Nephron progenitor cell (in vitro differentiated cells): ENCODE results near the gene BEST2.
"Not testable (repeated sequence)": the region's sequence is repeated elsewhere in the genome, so short reads cannot be mapped to it uniquely, and the experiment has no call there.

Source experiments
- DNase-seq: peaks from one replicate; pipeline ENCODE4 v3.0.0; 2021
- H3K27ac Mint-ChIP-seq: 2 replicates; pipeline ENCODE4 v1.8.0; 2021; ENCODE audit warnings: mild to moderate bottlenecking, moderate library complexity, mixed read lengths
- H3K27me3 Mint-ChIP-seq: 2 replicates; pipeline ENCODE4 v1.8.0; 2021; ENCODE audit warnings: mild to moderate bottlenecking, low read depth, mixed read lengths; ENCODE audit not compliant: poor library complexity
- H3K36me3 Mint-ChIP-seq: 2 replicates; pipeline ENCODE4 v1.8.0; 2021; ENCODE audit warnings: low read depth, mixed read lengths
- H3K4me1 Mint-ChIP-seq: 2 replicates; pipeline ENCODE4 v1.8.0; 2021; ENCODE audit warnings: mixed read lengths
- H3K4me3 Mint-ChIP-seq: 2 replicates; pipeline ENCODE4 v1.8.0; 2021; ENCODE audit warnings: mild to moderate bottlenecking, moderate library complexity, mixed read lengths
- H3K9me3 Mint-ChIP-seq: 2 replicates; pipeline ENCODE4 v1.8.0; 2021; ENCODE audit warnings: mild to moderate bottlenecking, moderate library complexity, mixed read lengths
- TF ChIP-seq, protein P1 (sequence below): fragments of 200-600 bp; sonication (generic); IDR thresholded peaks from 2 replicates; pipeline ENCODE4 v1.5.0; 2021; ENCODE audit warnings: antibody characterized with exemption

Gene BEST2

DNA sequence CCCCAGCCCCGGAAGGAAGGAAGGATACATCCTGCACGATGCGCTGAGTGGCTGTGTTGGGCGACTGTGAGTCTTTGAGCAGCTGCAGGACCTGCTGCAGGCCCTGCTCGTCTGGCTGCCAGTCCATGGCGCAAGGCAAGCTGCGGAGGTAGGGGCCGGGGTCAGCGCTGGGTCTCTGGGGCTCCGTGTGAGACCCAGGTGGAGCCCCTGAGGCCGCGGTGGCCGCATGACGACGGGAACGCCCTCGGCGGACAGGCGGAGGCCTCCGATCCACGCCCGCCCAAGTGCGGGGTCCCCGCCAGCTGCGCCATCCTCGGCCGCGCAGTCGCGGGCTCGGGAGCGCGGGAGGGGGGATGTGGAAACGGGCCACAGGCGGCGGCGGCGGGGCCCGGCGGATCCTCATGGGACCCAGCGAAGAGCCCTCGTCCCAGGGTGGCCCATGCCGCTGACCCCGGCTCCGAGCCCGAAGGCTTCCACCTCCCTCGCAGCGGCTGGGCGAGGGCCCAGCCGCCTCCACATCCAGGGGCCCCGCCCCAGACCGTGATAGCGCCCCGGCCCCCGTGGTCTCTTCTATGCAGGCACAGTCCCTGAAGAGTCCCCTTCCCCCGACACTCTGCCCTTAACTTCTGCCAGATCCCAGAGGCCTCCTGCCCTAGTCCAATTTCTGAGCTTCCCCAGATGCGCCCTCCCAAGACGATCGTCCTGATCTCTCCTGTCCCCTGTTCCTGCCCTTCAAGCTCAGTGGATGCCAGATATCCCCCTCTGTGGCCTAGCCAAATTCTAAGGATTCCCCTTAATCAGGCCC is 30.5 kb upstream of the BEST2 start:
- Mint-ChIP-seq H3K4me3 (peak overlapping the region; percentile 99), H3K27ac (peak overlapping the region; percentile 100), H3K36me3 (peaks cover 28% of the 10 kb centered on the region), H3K9me3 (no peaks in the 10 kb centered on the region), H3K4me1 (peaks cover 31% of the 10 kb centered on the region), H3K27me3 (no peaks in the 10 kb centered on the region)
- no peak for DNase-seq
- TF ChIP-seq, protein P1, sequence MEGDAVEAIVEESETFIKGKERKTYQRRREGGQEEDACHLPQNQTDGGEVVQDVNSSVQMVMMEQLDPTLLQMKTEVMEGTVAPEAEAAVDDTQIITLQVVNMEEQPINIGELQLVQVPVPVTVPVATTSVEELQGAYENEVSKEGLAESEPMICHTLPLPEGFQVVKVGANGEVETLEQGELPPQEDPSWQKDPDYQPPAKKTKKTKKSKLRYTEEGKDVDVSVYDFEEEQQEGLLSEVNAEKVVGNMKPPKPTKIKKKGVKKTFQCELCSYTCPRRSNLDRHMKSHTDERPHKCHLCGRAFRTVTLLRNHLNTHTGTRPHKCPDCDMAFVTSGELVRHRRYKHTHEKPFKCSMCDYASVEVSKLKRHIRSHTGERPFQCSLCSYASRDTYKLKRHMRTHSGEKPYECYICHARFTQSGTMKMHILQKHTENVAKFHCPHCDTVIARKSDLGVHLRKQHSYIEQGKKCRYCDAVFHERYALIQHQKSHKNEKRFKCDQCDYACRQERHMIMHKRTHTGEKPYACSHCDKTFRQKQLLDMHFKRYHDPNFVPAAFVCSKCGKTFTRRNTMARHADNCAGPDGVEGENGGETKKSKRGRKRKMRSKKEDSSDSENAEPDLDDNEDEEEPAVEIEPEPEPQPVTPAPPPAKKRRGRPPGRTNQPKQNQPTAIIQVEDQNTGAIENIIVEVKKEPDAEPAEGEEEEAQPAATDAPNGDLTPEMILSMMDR, result no peak

DNA sequence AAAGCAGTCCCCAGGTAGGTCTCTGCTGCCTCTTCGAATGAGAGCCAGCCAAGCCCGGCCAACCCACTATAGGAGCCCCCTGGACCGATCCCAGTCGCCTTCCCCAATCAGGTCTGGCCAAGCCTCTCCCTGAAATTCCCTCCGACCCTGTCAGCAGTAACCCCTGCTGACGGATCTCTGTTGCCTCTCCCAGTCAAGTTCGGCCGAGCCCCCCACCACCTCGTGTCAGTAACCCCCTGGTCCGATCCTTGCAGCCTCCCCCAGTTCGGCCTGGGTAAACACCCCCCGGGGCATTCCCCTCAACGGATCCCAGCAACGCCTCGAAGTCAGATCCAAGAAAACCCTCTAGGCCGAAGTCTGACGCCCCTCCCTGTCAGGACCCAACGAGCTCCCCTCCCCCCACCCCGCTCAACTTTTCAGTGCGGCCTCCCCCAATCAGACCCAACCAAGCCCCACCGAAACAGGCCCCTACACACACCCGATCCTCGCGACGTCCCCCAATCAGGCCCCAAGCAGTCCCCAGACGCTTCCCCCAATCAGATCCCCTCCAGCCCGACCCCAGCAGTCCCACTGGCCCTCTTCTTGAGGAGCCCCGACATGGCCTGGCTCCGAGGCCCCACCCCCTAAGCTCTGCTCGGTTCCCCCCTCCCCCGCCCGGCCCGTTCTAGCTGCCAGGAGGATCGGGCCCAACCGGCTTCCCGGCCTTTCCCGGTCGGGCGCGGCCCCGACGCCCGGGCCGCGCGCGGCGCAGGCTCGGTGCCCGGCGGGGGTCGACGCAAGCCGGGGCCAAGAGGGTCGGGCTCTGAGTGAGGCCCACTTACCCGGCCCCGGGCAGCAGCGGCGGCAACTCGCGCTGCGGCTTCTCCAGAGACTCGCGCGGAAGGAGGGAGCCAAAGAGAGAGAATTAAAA is 29.7 kb upstream of the BEST2 start:
- TF ChIP-seq, protein P1, result no peak
- peak; percentile 81 for DNase-seq
- Mint-ChIP-seq H3K4me3 (peak overlapping the region; percentile 99), H3K4me1 (peaks cover 40% of the 10 kb centered on the region), H3K27ac (peak overlapping the region; percentile 100), H3K36me3 (peaks cover 20% of the 10 kb centered on the region), H3K27me3 (no peaks in the 10 kb centered on the region), H3K9me3 (no peaks in the 10 kb centered on the region)

- peak overlapping the region; percentile 92 for H3K4me3 Mint-ChIP-seq
- peaks cover 19% of the 10 kb centered on the region for H3K36me3 Mint-ChIP-seq
- peak overlapping the region; percentile 96 for H3K27ac Mint-ChIP-seq
- DNase-seq, result peak; percentile 87
- TF ChIP-seq, protein P1, result no peak
- no peaks in the 10 kb centered on the region for H3K9me3 Mint-ChIP-seq
- H3K27me3 Mint-ChIP-seq, result no peaks in the 10 kb centered on the region
- H3K4me1 Mint-ChIP-seq, result peaks cover 41% of the 10 kb centered on the region
Observed at GRCh38 chr19:12722566-12723380, 28.8 kb upstream of the BEST2 start.

GRCh38 chr19:12723381-12723640 is 28.3 kb upstream of the BEST2 start:
- peaks cover 41% of the 10 kb centered on the region for H3K4me1 Mint-ChIP-seq
- no peak for DNase-seq
- H3K9me3 Mint-ChIP-seq, result no peaks in the 10 kb centered on the region
- no peaks in the 10 kb centered on the region for H3K27me3 Mint-ChIP-seq
- peaks cover 18% of the 10 kb centered on the region for H3K36me3 Mint-ChIP-seq
- TF ChIP-seq, protein P1, result no peak
- H3K27ac Mint-ChIP-seq, result peak overlapping the region; percentile 96
- peak overlapping the region; percentile 92 for H3K4me3 Mint-ChIP-seq

DNA sequence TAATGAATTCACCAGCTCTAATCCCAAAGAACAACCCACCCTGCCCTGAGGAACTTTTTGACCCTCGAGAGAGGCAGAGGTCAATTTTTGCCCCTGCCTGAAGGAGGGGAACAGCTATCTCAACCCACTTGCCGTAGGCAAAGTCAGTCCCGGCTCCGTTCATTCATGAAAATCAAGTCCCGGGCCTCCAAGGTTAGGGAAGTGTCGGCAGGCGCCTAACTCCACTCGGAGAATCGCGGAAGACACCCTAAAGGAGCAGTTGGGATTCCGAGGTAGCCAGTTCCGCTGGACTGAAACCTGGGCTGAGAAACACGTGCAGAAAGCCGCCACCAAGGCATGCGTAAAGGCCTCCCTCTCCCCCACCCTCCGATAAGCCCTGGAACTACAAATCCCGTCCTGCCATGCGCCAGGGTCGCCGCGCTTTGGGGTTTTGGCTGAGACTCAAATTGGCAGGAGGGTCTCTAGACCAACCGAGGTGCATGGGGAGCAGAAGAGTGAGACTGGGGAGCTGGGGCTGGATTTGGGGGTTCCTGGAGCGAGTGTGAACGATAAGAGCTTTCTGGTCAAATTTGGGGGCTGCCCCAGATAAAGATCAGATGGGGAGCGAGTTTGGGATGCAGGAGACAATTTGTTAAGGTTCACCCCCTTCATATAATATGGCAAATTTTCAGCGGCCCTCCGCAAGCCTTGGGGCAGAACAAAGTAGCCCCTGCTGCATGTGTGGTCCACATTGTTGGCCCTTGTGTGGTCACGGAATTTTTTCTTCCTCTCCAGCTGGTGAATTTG is 27.8 kb upstream of the BEST2 start, which contains the start of gene TNPO2:
Gene TNPO2 (minus strand): TSS at position 292 of the 786 bp plus-strand sequence. CDS start 2,955 bp downstream, outside the sequence.
- no peaks in the 10 kb centered on the region for H3K9me3 Mint-ChIP-seq
- TF ChIP-seq, protein P1, result no peak
- peaks cover 40% of the 10 kb centered on the region for H3K4me1 Mint-ChIP-seq
- peak; percentile 79 for DNase-seq
- peak within 1 kb of the TSS; percentile 92 for H3K4me3 Mint-ChIP-seq
- peaks cover 13% of the 10 kb centered on the region for H3K36me3 Mint-ChIP-seq
- no peaks in the 10 kb centered on the region for H3K27me3 Mint-ChIP-seq
- peak within 1 kb of the TSS; percentile 96 for H3K27ac Mint-ChIP-seq

DNA sequence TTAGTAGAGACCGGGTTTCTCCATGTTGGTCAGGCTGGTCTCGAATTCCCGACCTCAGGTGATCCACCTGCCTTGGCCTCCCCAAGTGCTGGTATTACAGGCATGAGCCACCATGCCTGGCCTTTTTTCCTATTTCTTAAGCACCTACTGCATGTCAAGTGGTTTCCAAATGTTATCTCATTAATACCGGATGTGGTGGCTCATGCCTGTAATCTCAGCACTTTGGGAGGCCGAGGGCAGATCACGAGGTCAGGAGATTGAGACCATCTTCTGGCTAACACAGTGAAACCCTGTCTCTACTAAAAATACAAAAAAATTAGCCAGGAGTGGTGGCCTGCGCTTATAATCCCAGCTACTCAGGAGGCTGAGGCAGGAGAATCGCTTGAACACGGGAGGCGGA is 26.0 kb upstream of the BEST2 start:
- not testable (repeated sequence) for DNase-seq, H3K9me3 Mint-ChIP-seq, H3K4me3 Mint-ChIP-seq, H3K27ac Mint-ChIP-seq, H3K27me3 Mint-ChIP-seq
- peaks cover 17% of the 10 kb centered on the region for H3K36me3 Mint-ChIP-seq
- peaks cover 42% of the 10 kb centered on the region for H3K4me1 Mint-ChIP-seq
